HEK293 (cell line): ENCODE measurements around the gene PLXNA3.
A peak's percentile ranks its signal among the peaks of the same experiment; 100 is the strongest.

ENCODE experiments used
- AEBP2 ChIP-seq: fragments of 450-650 bp; formaldehyde crosslinking; IDR thresholded peaks from 2 replicates; pipeline ENCODE4 v1.5.1; 2016; ENCODE audit warnings: missing biosample characterization, missing genetic modification characterization, borderline replicate concordance
- FEZF1 ChIP-seq: fragments of 450-650 bp; formaldehyde crosslinking; IDR thresholded peaks from 2 replicates; pipeline ENCODE4 v1.5.1; 2016; ENCODE audit warnings: missing biosample characterization, missing genetic modification characterization
- GLI2 ChIP-seq: fragments of 450-650 bp; formaldehyde crosslinking; IDR thresholded peaks from 2 replicates; pipeline ENCODE4; 2017; ENCODE audit warnings: missing biosample characterization, missing genetic modification characterization, low read depth, borderline replicate concordance
- GLIS1 ChIP-seq: fragments of 450-650 bp; formaldehyde crosslinking; IDR thresholded peaks from 2 replicates; pipeline ENCODE4 v1.5.1; 2016; ENCODE audit warnings: missing biosample characterization, missing genetic modification characterization
- INSM2 ChIP-seq: fragments of 450-650 bp; formaldehyde crosslinking; IDR thresholded peaks from 2 replicates; pipeline ENCODE4 v1.5.1; 2016; ENCODE audit warnings: missing biosample characterization, missing genetic modification characterization
- KLF16 ChIP-seq: fragments of 450-650 bp; formaldehyde crosslinking; IDR thresholded peaks from 2 replicates; pipeline ENCODE4 v1.5.1; 2017; ENCODE audit warnings: missing biosample characterization, missing genetic modification characterization
- KLF9 ChIP-seq: fragments of 450-650 bp; formaldehyde crosslinking; IDR thresholded peaks from 2 replicates; pipeline ENCODE4 v1.5.1; 2016; ENCODE audit warnings: missing biosample characterization, missing genetic modification characterization, low read depth
- PRDM1 ChIP-seq: fragments of 450-650 bp; formaldehyde crosslinking; IDR thresholded peaks from 2 replicates; pipeline ENCODE4; 2016; ENCODE audit warnings: missing biosample characterization, missing genetic modification characterization
- SP7 ChIP-seq: fragments of 450-650 bp; formaldehyde crosslinking; IDR thresholded peaks from 2 replicates; pipeline ENCODE4 v1.5.1; 2016; ENCODE audit warnings: missing biosample characterization, missing genetic modification characterization
- ZBTB20 ChIP-seq: fragments of 450-650 bp; formaldehyde crosslinking; IDR thresholded peaks from 2 replicates; pipeline ENCODE4 v1.5.1; 2016; ENCODE audit warnings: missing biosample characterization, missing genetic modification characterization
- ZBTB49 ChIP-seq: fragments of 450-650 bp; formaldehyde crosslinking; IDR thresholded peaks from 2 replicates; pipeline ENCODE4 v1.5.1; 2016; ENCODE audit warnings: missing biosample characterization, missing genetic modification characterization, low read depth
- ZEB2 ChIP-seq: fragments of 450-650 bp; formaldehyde crosslinking; IDR thresholded peaks from 2 replicates; pipeline ENCODE4 v1.5.1; 2016; ENCODE audit warnings: missing biosample characterization, missing genetic modification characterization
- ZFHX2 ChIP-seq: fragments of 450-650 bp; formaldehyde crosslinking; conservative IDR thresholded peaks from 2 replicates; pipeline ENCODE4 v1.5.1; 2016; ENCODE audit warnings: missing biosample characterization, missing genetic modification characterization
- ZNF112 ChIP-seq: fragments of 450-650 bp; formaldehyde crosslinking; IDR thresholded peaks from 2 replicates; pipeline ENCODE4 v1.5.0; 2017; ENCODE audit warnings: missing biosample characterization, missing genetic modification characterization
- ZNF121 ChIP-seq: fragments of 450-650 bp; formaldehyde crosslinking; IDR thresholded peaks from 2 replicates; pipeline ENCODE4 v1.5.1; 2016; ENCODE audit warnings: missing biosample characterization, missing genetic modification characterization
- ZNF157 ChIP-seq: fragments of 450-650 bp; formaldehyde crosslinking; IDR thresholded peaks from 2 replicates; pipeline ENCODE4 v1.5.1; 2016; ENCODE audit warnings: missing biosample characterization, missing genetic modification characterization
- ZNF16 ChIP-seq: fragments of 450-650 bp; formaldehyde crosslinking; IDR thresholded peaks from 2 replicates; pipeline ENCODE4 v1.5.1; 2016; ENCODE audit warnings: low read depth, missing biosample characterization, missing genetic modification characterization
- ZNF175 ChIP-seq: fragments of 450-650 bp; formaldehyde crosslinking; IDR thresholded peaks from 2 replicates; pipeline ENCODE4 v1.5.1; 2016; ENCODE audit warnings: missing biosample characterization, missing genetic modification characterization
- ZNF248 ChIP-seq: fragments of 450-650 bp; formaldehyde crosslinking; IDR thresholded peaks from 2 replicates; pipeline ENCODE4 v1.5.1; 2017; ENCODE audit warnings: missing biosample characterization, missing genetic modification characterization
- ZNF350 ChIP-seq: fragments of 450-650 bp; formaldehyde crosslinking; IDR thresholded peaks from 2 replicates; pipeline ENCODE4 v1.5.0; 2017; ENCODE audit warnings: missing biosample characterization, mild to moderate bottlenecking, missing genetic modification characterization
- ZNF37A ChIP-seq: fragments of 450-650 bp; IDR thresholded peaks from 2 replicates; pipeline ENCODE4 v1.5.1; 2018; ENCODE audit warnings: missing biosample characterization, missing genetic modification characterization
- ZNF513 ChIP-seq: fragments of 450-650 bp; IDR thresholded peaks from 2 replicates; pipeline ENCODE4 v1.5.1; 2018; ENCODE audit warnings: missing biosample characterization, missing genetic modification characterization
- ZNF518A ChIP-seq: fragments of 450-650 bp; formaldehyde crosslinking; conservative IDR thresholded peaks from 2 replicates; pipeline ENCODE4 v1.5.1; 2016; ENCODE audit warnings: low read depth, missing biosample characterization, missing genetic modification characterization
- ZNF677 ChIP-seq: fragments of 450-650 bp; IDR thresholded peaks from 2 replicates; pipeline ENCODE4 v1.5.0; 2018; ENCODE audit warnings: missing biosample characterization, mild to moderate bottlenecking, missing genetic modification characterization, moderate library complexity
- ZNF692 ChIP-seq: fragments of 450-650 bp; formaldehyde crosslinking; IDR thresholded peaks from 2 replicates; pipeline ENCODE4 v1.5.1; 2016; ENCODE audit warnings: missing biosample characterization, missing genetic modification characterization
- ZNF707 ChIP-seq: fragments of 450-650 bp; formaldehyde crosslinking; IDR thresholded peaks from 2 replicates; pipeline ENCODE4 v1.5.1; 2016; ENCODE audit warnings: missing biosample characterization, missing genetic modification characterization
- ZSCAN16 ChIP-seq: fragments of 450-650 bp; formaldehyde crosslinking; IDR thresholded peaks from 2 replicates; pipeline ENCODE4 v1.5.1; 2016; ENCODE audit warnings: missing biosample characterization, missing genetic modification characterization

Gene PLXNA3

GRCh38 chrX:154436983-154437752 lies 20.9 kb upstream of the PLXNA3 start, which contains the start of gene GDI1 (continued):
- no peak for TF ChIP-seq ZBTB49
- no peak for TF ChIP-seq GLI2
- 0 out of 2 replicates have a peak, but pooled peaks have one; percentile 22 for TF ChIP-seq ZNF692
- TF ChIP-seq PRDM1, result no peak
- TF ChIP-seq ZEB2 (tag by site-specific recombination), result peak; percentile 41; the same call in 1 of the 2 replicates
- peak; percentile 79 for TF ChIP-seq KLF16
- no peak for TF ChIP-seq ZNF121 (tag by site-specific recombination)
- no peak for TF ChIP-seq ZNF677 (tag by site-specific recombination)
- peak; percentile 27; the same call in 1 of the 2 replicates for TF ChIP-seq SP7 (tag by site-specific recombination)
- no peak for TF ChIP-seq ZNF157 (tag by site-specific recombination)
- no peak for TF ChIP-seq ZNF248 (tag by site-specific recombination)
- peak; percentile 68 for TF ChIP-seq KLF9 (tag by site-specific recombination)
- no peak for TF ChIP-seq ZNF350
- no peak for TF ChIP-seq ZSCAN16 (tag by site-specific recombination)
- TF ChIP-seq ZNF518A (tag by site-specific recombination), result no peak
- no peak for TF ChIP-seq FEZF1
- TF ChIP-seq GLIS1 (tag by site-specific recombination), result peak; percentile 26; the same call in 1 of the 2 replicates
- TF ChIP-seq ZNF513 (tag by site-specific recombination), result 0 out of 2 replicates have a peak, but pooled peaks have one; percentile 20
- no peak for TF ChIP-seq ZNF707 (tag by site-specific recombination)
- no peak for TF ChIP-seq ZNF16 (tag by site-specific recombination)
- TF ChIP-seq ZNF37A (tag by site-specific recombination), result no peak
- no peak for TF ChIP-seq AEBP2 (tag by site-specific recombination)
- TF ChIP-seq INSM2 (tag by site-specific recombination), result no peak
- TF ChIP-seq ZNF112 (tag by site-specific recombination), result no peak
- TF ChIP-seq ZBTB20 (tag by site-specific recombination), result peak; percentile 11; the same call in 1 of the 2 replicates
- TF ChIP-seq ZFHX2 (tag by site-specific recombination), result peak; percentile 44
- no peak for TF ChIP-seq ZNF175 (tag by site-specific recombination)
